H1 (cell line): Measurements from ENCODE around the gene RNF182. TPM values are rescaled to one million over a fixed set of nuclear protein-coding genes. Genes with fewer than 3 reads are reported as not detected.

Source experiments
- CHD7 ChIP-seq: fragments of 300-600 bp; sonication (generic); IDR thresholded peaks from 2 replicates; pipeline ENCODE4 v1.7.1; 2012; ENCODE audit warnings: low read length, moderate library complexity, mild to moderate bottlenecking, inconsistent platforms; ENCODE audit not compliant: insufficient replicate concordance
- EP300 ChIP-seq, 2 experiments: IDR thresholded peaks; 1 replicate in 1 of 2; 2 replicates in 1 of 2; pipeline ENCODE4 v1.6.1; 2011 to 2012; ENCODE audit warnings: low read depth in 2 of 2, low read length in 2 of 2, mild to moderate bottlenecking in 2 of 2, borderline replicate concordance in 1 of 2, inconsistent platforms in 1 of 2, moderate library complexity in 1 of 2
- KDM1A ChIP-seq: fragments of 200-600, 300-600 bp; sonication (generic); IDR thresholded peaks from 2 replicates; pipeline ENCODE4 v1.7.1; 2016; ENCODE audit warnings: mild to moderate bottlenecking, low read length, borderline replicate concordance
- KDM5A ChIP-seq: fragments of 200-600 bp; IDR thresholded peaks from 2 replicates; pipeline ENCODE4 v1.7.1; 2012; ENCODE audit warnings: mild to moderate bottlenecking, low read length, inconsistent platforms, mixed read lengths
- MAFK ChIP-seq: IDR thresholded peaks from 2 replicates; pipeline ENCODE4 v1.6.1; 2012; ENCODE audit warnings: low read depth, mild to moderate bottlenecking, improper control_type of control experiment, low read length
- RNF2 ChIP-seq: fragments of 200-900, 300-1000 bp; sonication (generic); IDR thresholded peaks from 2 replicates; pipeline ENCODE4 v1.7.1; 2016; ENCODE audit warnings: borderline replicate concordance, low read depth, mild to moderate bottlenecking, antibody characterized with exemption, low read length; ENCODE audit not compliant: poor library complexity, severe bottlenecking; ENCODE audit errors: missing control alignments
- RXRA ChIP-seq: IDR thresholded peaks from 2 replicates; pipeline ENCODE4 v1.6.1; 2011; ENCODE audit warnings: low read depth, mild to moderate bottlenecking, low read length, moderate library complexity; ENCODE audit not compliant: insufficient read depth
- TBP ChIP-seq: IDR thresholded peaks from 2 replicates; pipeline ENCODE4 v1.6.1; 2011; ENCODE audit warnings: low read depth, low read length, improper control_type of control experiment
- polyA plus RNA-seq, 7 experiments: library from polyadenylated mRNA; depleted of rRNA in 3 of 7; stranded (reverse) in 5 of 7; unstranded in 2 of 7; fragments of >200 nt in 5 of 7; fragments of 200-250 nt in 2 of 7; gene quantifications; 1 replicate in 5 of 7; 2 replicates in 1 of 7; 4 replicates in 1 of 7; pipeline versions ENCODE4 v1.2.1 to v1.2.3, GENCODE V29; 2011 to 2013; ENCODE audit warnings: missing spikeins in 2 of 7, mixed read lengths in 2 of 7
- total RNA-seq: library from RNA; stranded (reverse); fragmentation: NEBNext Ultra II Directional; extraction: Animal tissue kit (Norgen Biotek cat#: 25700); gene quantifications from 2 replicates; pipeline ENCODE4 v1.2.1, GENCODE V29; 2021

RNF182 gene
- total and polyA plus RNA-seq, 2 of the 8 experiments (the other 6 are each of a cell fraction or from before 2014, with no cell fraction given): 6.2 to 10.7 TPM

GRCh38 chr6:13992417-13993055 lies 67.8 kb downstream of the RNF182 start (continued):
- TF ChIP-seq CHD7 (no peak), TBP (no peak), EP300 (IDR thresholded peaks at IDR 0.05; ENCODE audit: borderline replicate concordance in 1 of 2, low read depth in 2 of 2, low read length in 2 of 2) (no peak), MAFK (no peak), RXRA (no peak), KDM1A (no peak), KDM5A (no peak), RNF2 (no peak)
